Pancreas (tissue), 10 donors: ENCODE results near the gene CALML3. TPM values are rescaled to one million over a fixed set of nuclear protein-coding genes. Genes with fewer than 3 reads are reported as not detected.

Experiments used
- ATAC-seq, 4 donors: fragments of 200-7000 bp; cut with Tn5 transposase; one replicate each; pipeline versions ENCODE4 v1.8.0 to v1.9.1; 2020; ENCODE audit warnings: mild to moderate bottlenecking in 4 of 4, moderate library complexity in 4 of 4
- DNase-seq, 6 donors: peaks; one replicate each; pipeline ENCODE4 v3.0.0-alpha.2; 2020
- FAIRE-seq: peaks from 2 replicates; lab custom pipeline; 2012; peaks lifted over from hg19 to GRCh38; lab: Jason Lieb, UNC
- H3K27ac ChIP-seq, 4 donors: fragments of 200-600 bp; sonication (generic); 1 replicate in 3 of 4; 2 replicates in 1 of 4; pipeline versions ENCODE4 v1.5.0 to v1.8.0; 2020
- H3K27me3 ChIP-seq, 4 donors: fragments of 200-600 bp; one replicate each; pipeline ENCODE4 v1.8.0; 2021
- H3K36me3 ChIP-seq, 3 donors: fragments of 200-600 bp; sonication (generic) in 1 of 3; one replicate each; pipeline versions ENCODE4 v1.5.0 to v1.8.0; 2020 to 2021
- H3K4me1 ChIP-seq, 3 donors: fragments of 200-600 bp; one replicate each; pipeline ENCODE4 v1.8.0; 2021
- H3K4me3 ChIP-seq, 4 donors: fragments of 200-600 bp; sonication (generic) in 2 of 4; one replicate each; pipeline versions ENCODE4 v1.5.0 to v1.8.0; 2020 to 2021
- H3K9me3 ChIP-seq, 4 donors: fragments of 200-600 bp; one replicate each; pipeline ENCODE4 v1.8.0; 2021
- WGBS, 2 donors: extraction: QIAGEN DNeasy Blood & Tissue Kit; methylation state at CpG; one replicate each; pipeline ENCODE4 v1.1.7; 2013; 5-methylcytosine and 5-hydroxymethylcytosine counted together
- intact Hi-C, 3 donors: fragments of 100-400 bp; cut with DNase I; formaldehyde crosslinking; loops; one replicate each; pipeline versions ENCODE4 v1.11.1 to v1.14.2; 2022
- polyA plus RNA-seq, 2 donors: library from polyadenylated mRNA; stranded (reverse); fragments of 200-250 nt; gene quantifications; one replicate each; pipeline ENCODE4 v1.2.3, GENCODE V29; 2013
- total RNA-seq, 6 donors: library from RNA; stranded (reverse); fragmentation: NEBNext Ultra II Directional in 4 of 6; extraction: Animal tissue kit (Norgen Biotek cat#: 25700) in 4 of 6; gene quantifications; one replicate each; pipeline versions ENCODE4 v1.2.1 to v1.2.4, GENCODE V29; 2021 to 2023
- TF ChIP-seq, protein P1 (sequence below), 4 donors: fragments of 200-600 bp; sonication (generic) in 3 of 4; IDR thresholded peaks; one replicate each; pipeline versions ENCODE4 v1.5.0 to v1.8.0; 2021; ENCODE audit warnings: antibody characterized with exemption in 4 of 4
- donor health status: healthy with polysubstance abuse.
- donor health status: DM: no; HTN: no; CAD: no; lungs with moderate emphysema.
- donor health status: DM: no; HTN: no; CAD: no.
- donor health status: control.
- donor health status: control.
- donor health status: Bipolar disorder and iron deficiency.
- donor health status: DM: yes; HTN: yes; CAD: no.
- donor health status: DM: no; HTN: no; CAD: no.
- donor health status: DM: no; HTN: no; CAD: no.
- donor health status: DM: yes; HTN: yes; CAD: no.

Gene CALML3
- total and polyA plus RNA-seq, 8 donors: 0.05 to 0.08 TPM; not detected in 6

DNA sequence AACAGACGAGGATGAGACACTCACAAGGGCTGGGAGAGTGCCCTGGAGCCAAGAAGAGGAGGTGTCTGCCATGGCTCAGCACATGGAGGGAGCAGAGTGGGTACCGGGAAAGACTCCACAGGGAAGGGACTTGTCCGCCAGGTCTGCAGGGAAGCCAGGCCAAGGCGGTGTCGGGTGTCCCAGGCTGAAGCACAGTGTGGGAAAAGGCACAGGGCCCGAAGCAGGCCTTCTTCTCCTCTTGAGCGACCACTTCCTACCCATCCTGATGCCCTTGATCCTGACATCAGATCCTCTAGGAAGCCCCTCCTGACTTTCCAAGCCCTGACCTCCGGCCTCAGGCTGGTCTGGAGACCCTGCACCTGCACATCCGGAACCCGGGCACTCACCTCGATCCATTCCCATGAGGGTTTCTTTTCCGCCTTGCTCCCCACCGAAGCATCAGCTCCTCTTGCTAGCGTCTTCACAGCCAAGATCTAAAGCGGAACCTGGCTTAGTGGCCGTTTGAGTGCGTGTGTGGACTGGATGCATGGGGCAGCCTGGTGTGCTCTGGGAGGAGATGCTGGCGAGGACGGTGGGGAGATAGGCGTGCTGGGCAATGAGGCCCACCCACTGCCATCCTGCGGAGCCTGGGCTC, 8.5 kb downstream of the CALML3 start:
- H3K4me3 ChIP-seq: no peak overlapping the region
- WGBS, 2 donors: 93% methylated on average over 21 of the region's 21 CpGs
- FAIRE-seq: no peak

GRCh38 chr10:5534051-5534821, 9.5 kb downstream of the CALML3 start:
- H3K27me3 ChIP-seq: no peaks in the 10 kb centered on the region
- peak in 1 of 6 donors; percentile 42 for DNase-seq
- H3K4me1 ChIP-seq: no peaks in the 10 kb centered on the region
- no peak overlapping the region for H3K4me3 ChIP-seq
- WGBS, 2 donors: 88 to 89% methylated on average over 38 of the region's 38 CpGs
- intact Hi-C loops: no loop called here
- FAIRE-seq: no peak
- no peak for ATAC-seq
- H3K9me3 ChIP-seq: no peaks in the 10 kb centered on the region
- TF ChIP-seq, protein P1, sequence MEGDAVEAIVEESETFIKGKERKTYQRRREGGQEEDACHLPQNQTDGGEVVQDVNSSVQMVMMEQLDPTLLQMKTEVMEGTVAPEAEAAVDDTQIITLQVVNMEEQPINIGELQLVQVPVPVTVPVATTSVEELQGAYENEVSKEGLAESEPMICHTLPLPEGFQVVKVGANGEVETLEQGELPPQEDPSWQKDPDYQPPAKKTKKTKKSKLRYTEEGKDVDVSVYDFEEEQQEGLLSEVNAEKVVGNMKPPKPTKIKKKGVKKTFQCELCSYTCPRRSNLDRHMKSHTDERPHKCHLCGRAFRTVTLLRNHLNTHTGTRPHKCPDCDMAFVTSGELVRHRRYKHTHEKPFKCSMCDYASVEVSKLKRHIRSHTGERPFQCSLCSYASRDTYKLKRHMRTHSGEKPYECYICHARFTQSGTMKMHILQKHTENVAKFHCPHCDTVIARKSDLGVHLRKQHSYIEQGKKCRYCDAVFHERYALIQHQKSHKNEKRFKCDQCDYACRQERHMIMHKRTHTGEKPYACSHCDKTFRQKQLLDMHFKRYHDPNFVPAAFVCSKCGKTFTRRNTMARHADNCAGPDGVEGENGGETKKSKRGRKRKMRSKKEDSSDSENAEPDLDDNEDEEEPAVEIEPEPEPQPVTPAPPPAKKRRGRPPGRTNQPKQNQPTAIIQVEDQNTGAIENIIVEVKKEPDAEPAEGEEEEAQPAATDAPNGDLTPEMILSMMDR (IDR thresholded peaks at IDR 0.05): no peak
- no peak overlapping the region for H3K27ac ChIP-seq
- H3K36me3 ChIP-seq: no peaks in the 10 kb centered on the region

More for the DNA sequence above, 8.5 kb downstream of the CALML3 start:
- intact Hi-C loops: no loop called here
- Histone ChIP-seq H3K36me3 (no peaks in the 10 kb centered on the region), H3K27ac (no peak overlapping the region), H3K4me1 (no peaks in the 10 kb centered on the region), H3K9me3 (no peaks in the 10 kb centered on the region), H3K27me3 (no peaks in the 10 kb centered on the region)
- TF ChIP-seq, protein P1 (IDR thresholded peaks at IDR 0.05): no peak
- ATAC-seq (no peak), DNase-seq (peak in 2 of 6 donors; percentile 39 to 47)

GRCh38 chr10:5534880-5535856, 10.4 kb downstream of the CALML3 start:
- ATAC-seq (peak in 3 of 4 donors; percentile 17 to 68 (median 64)), FAIRE-seq (no peak)
- intact Hi-C loops: no loop called here

GRCh38 chr10:5536486-5537081, 11.8 kb downstream of the CALML3 start:
- Histone ChIP-seq H3K36me3 (no peaks in the 10 kb centered on the region), H3K9me3 (no peaks in the 10 kb centered on the region), H3K4me1 (no peaks in the 10 kb centered on the region), H3K4me3 (no peak overlapping the region), H3K27me3 (no peaks in the 10 kb centered on the region), H3K27ac (no peak overlapping the region)
- no peak for FAIRE-seq
- no peak for DNase-seq
- intact Hi-C loops: no loop called here
- 91 to 96% methylated on average over 7 of the region's 7 CpGs for WGBS, 2 donors
- TF ChIP-seq, protein P1 (IDR thresholded peaks at IDR 0.05): no peak
- ATAC-seq: no peak

More at GRCh38 chr10:5534880-5535856, 10.4 kb downstream of the CALML3 start:
- 73 to 75% methylated on average over 8 of the region's 8 CpGs for WGBS, 2 donors
- TF ChIP-seq, protein P1 (IDR thresholded peaks at IDR 0.05): no peak
- no peak overlapping the region for H3K27ac ChIP-seq
- H3K9me3 ChIP-seq: no peaks in the 10 kb centered on the region
- H3K4me1 ChIP-seq: no peaks in the 10 kb centered on the region
- no peaks in the 10 kb centered on the region for H3K27me3 ChIP-seq
- DNase-seq: peak in 1 of 6 donors; percentile 2
- H3K36me3 ChIP-seq: no peaks in the 10 kb centered on the region
- H3K4me3 ChIP-seq: no peak overlapping the region
